ENCODE measurements around the gene SETBP1.

Gene SETBP1

GRCh38 chr18:44870631-44871502 lies 190.2 kb downstream of the SETBP1 start:
- no peak for DNase-seq (ENCODE audit: low read depth in 2 of 2)

- DNase-seq (ENCODE audit: low read depth in 2 of 2) = no peak
These were observed 191.1 kb downstream of the SETBP1 start for GRCh38 chr18:44871771-44872170.

- DNase-seq (ENCODE audit: low read depth in 2 of 2) = no peak
These were observed 195.3 kb downstream of the SETBP1 start for GRCh38 chr18:44876024-44876423.

- no peak for DNase-seq (ENCODE audit: low read depth in 2 of 2)
These were observed 196.1 kb downstream of the SETBP1 start for GRCh38 chr18:44876755-44877154.

GRCh38 chr18:44878335-44878734 lies 197.6 kb downstream of the SETBP1 start:
- DNase-seq (ENCODE audit: low read depth in 2 of 2) = no peak

GRCh38 chr18:44880170-44880569 lies 199.5 kb downstream of the SETBP1 start:
- DNase-seq (ENCODE audit: low read depth in 2 of 2) = no peak

- no peak for DNase-seq (ENCODE audit: low read depth in 2 of 2)
These were observed 200.9 kb downstream of the SETBP1 start for GRCh38 chr18:44881461-44882162.

GRCh38 chr18:44882163-44882868 lies 201.6 kb downstream of the SETBP1 start:
- no peak for DNase-seq (ENCODE audit: low read depth in 2 of 2)

GRCh38 chr18:44883671-44884070 lies 203.0 kb downstream of the SETBP1 start:
- DNase-seq (ENCODE audit: low read depth in 2 of 2) = no peak

- DNase-seq (ENCODE audit: low read depth in 2 of 2) = no peak
These were observed 203.7 kb downstream of the SETBP1 start for GRCh38 chr18:44884431-44884830.

GRCh38 chr18:44885507-44885906 lies 204.8 kb downstream of the SETBP1 start:
- DNase-seq (ENCODE audit: low read depth in 2 of 2) = no peak

GRCh38 chr18:44887227-44887631 lies 206.5 kb downstream of the SETBP1 start:
- peak; percentile 17 to 26 for DNase-seq (ENCODE audit: low read depth in 2 of 2)

GRCh38 chr18:44889111-44889510 lies 208.4 kb downstream of the SETBP1 start:
- DNase-seq (ENCODE audit: low read depth in 2 of 2) = no peak

- no peak for DNase-seq (ENCODE audit: low read depth in 2 of 2)
These were observed 212.5 kb downstream of the SETBP1 start for GRCh38 chr18:44893045-44893706.

- no peak for DNase-seq (ENCODE audit: low read depth in 2 of 2)
These were observed 213.3 kb downstream of the SETBP1 start for GRCh38 chr18:44893966-44894365.

GRCh38 chr18:44895176-44895798 lies 214.6 kb downstream of the SETBP1 start:
- DNase-seq (ENCODE audit: low read depth in 2 of 2) = no peak

GRCh38 chr18:44896846-44897245 lies 216.2 kb downstream of the SETBP1 start:
- no peak for DNase-seq (ENCODE audit: low read depth in 2 of 2)

- DNase-seq (ENCODE audit: low read depth in 2 of 2) = no peak
These were observed 216.7 kb downstream of the SETBP1 start for GRCh38 chr18:44897411-44897810.

- DNase-seq (ENCODE audit: low read depth in 2 of 2) = no peak
These were observed 217.1 kb downstream of the SETBP1 start for GRCh38 chr18:44897816-44898215.

- DNase-seq (ENCODE audit: low read depth in 2 of 2) = no peak
These were observed 217.8 kb downstream of the SETBP1 start for GRCh38 chr18:44898498-44898897.

- no peak for DNase-seq (ENCODE audit: low read depth in 2 of 2)
These were observed 219.1 kb downstream of the SETBP1 start for GRCh38 chr18:44899832-44900231.
